T47D (cell line): ENCODE data around the gene CCDC183.

Experiments
- DNase-seq, 2 experiments: peaks; one replicate each; pipeline versions ENCODE4 v3.0.0 to v3.0.0-alpha.2; 2011 to 2012; ENCODE audit warnings: low read depth in 1 of 2, low spot score in 1 of 2
- JUND ChIP-seq: IDR thresholded peaks from 2 replicates; pipeline ENCODE4 v1.6.1; 2012; ENCODE audit warnings: low read depth
- in situ Hi-C: cut with HindIII; loops from 2 replicates; pipeline ENCODE4 v1.10.0; 2016; ENCODE audit warnings: low sequenced_read_pairs, low pct_unique_long_range_greater_than_20kb

The CCDC183 gene

DNA sequence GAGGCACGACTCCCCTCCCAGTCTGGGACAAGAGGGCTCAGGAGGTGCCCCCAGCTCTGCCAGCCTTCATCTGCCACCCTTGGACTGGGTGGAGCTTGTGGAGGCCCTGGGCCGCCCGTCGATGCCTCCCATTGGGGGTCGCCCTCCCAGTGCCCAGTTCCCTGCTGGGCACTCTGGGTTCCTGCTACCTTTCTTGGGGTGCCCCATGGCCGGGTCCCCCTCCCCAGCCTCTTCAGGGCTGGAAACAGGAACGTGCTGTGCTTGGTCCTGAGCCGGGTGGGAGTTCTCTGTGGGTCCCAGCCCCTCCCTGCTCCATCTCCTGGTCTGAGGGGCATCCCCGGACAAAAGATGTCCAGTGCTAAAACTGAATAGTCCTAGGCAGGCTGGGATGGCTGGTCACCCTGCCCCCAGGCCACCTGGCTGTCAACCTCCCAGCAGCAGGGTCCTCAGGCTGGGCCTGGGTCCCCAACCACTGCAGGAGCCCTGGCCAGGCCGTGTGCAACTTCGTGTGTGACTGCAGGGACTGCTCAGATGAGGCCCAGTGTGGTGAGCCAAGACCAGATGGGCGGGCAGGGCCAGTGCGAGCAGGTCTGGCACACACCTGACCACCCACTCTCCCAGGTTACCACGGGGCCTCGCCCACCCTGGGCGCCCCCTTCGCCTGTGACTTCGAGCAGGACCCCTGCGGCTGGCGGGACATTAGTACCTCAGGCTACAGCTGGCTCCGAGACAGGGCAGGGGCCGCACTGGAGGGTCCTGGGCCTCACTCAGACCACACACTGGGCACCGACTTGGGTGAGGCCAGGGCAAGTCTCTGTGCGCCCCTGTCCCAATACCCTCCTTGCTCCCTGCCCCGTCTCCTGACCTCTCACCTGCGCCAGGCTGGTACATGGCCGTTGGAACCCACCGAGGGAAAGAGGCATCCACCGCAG is 56.8 kb downstream of the CCDC183 start:
- in situ Hi-C loops: no loop called here
- DNase-seq: no peak
- no peak for TF ChIP-seq JUND

DNA sequence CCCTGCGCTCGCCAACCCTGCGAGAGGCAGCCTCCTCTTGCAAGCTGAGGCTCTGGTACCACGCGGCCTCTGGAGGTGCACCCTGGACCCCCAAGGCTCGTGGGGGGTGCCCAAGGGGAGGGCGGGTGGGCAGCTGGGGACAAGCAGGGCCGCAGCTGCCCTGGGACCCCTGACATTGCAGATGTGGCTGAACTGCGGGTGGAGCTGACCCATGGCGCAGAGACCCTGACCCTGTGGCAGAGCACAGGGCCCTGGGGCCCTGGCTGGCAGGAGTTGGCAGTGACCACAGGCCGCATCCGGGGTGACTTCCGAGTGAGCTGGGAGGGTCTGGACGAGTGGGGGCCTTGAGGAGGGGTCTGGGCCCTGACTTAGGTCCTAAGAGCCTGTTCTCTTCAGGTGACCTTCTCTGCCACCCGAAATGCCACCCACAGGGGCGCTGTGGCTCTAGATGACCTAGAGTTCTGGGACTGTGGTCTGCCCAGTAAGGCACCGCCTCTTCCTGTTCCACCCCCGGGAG is 57.5 kb downstream of the CCDC183 start:
- no peak for TF ChIP-seq JUND
- DNase-seq: no peak
- in situ Hi-C loops: no loop called here

DNA sequence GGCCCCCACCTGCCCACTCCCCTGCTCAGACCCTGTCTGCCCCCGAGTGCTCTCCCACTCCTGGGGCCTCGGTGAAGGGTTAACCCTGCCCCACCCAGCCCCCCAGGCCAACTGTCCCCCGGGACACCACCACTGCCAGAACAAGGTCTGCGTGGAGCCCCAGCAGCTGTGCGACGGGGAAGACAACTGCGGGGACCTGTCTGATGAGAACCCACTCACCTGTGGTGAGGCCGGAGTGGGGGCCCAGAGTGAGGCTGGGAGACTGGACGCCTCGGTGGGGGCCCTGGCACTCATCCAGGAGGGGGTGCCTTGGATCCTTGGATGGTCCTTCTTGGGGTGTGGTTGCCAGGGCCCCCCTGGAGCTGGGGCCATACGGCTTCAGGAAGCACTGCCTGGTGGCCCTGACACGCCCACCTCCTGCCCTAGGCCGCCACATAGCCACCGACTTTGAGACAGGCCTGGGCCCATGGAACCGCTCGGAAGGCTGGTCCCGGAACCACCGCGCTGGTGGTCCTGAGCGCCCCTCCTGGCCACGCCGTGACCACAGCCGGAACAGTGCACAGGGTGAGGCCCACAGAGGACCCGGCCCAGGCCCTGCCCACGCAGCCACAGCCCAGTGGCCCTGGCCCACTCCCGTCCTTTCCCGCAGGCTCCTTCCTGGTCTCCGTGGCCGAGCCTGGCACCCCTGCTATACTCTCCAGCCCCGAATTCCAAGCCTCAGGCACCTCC is 58.1 kb downstream of the CCDC183 start:
- in situ Hi-C loops: no loop called here
- TF ChIP-seq JUND: no peak
- DNase-seq: no peak

DNA sequence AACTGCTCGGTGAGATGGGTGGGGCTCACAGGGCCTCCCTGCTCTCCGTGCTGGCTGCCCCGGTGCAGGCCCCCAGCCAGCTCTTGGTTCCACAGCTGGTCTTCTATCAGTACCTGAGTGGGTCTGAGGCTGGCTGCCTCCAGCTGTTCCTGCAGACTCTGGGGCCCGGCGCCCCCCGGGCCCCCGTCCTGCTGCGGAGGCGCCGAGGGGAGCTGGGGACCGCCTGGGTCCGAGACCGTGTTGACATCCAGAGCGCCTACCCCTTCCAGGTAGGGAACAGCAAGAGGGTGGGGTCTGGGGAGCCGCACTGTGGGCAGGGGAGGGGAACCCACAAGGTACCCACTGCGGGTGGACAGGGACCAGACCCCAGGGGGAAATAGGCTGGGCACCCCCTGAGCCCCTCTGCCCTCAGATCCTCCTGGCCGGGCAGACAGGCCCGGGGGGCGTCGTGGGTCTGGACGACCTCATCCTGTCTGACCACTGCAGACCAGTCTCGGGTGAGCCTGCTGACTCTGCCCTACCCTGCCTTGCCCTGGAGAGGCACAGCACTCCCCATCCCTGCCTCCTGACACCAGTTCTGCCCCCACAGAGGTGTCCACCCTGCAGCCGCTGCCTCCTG is 58.8 kb downstream of the CCDC183 start:
- TF ChIP-seq JUND: no peak
- DNase-seq: no peak
- in situ Hi-C loops: no loop called here

DNA sequence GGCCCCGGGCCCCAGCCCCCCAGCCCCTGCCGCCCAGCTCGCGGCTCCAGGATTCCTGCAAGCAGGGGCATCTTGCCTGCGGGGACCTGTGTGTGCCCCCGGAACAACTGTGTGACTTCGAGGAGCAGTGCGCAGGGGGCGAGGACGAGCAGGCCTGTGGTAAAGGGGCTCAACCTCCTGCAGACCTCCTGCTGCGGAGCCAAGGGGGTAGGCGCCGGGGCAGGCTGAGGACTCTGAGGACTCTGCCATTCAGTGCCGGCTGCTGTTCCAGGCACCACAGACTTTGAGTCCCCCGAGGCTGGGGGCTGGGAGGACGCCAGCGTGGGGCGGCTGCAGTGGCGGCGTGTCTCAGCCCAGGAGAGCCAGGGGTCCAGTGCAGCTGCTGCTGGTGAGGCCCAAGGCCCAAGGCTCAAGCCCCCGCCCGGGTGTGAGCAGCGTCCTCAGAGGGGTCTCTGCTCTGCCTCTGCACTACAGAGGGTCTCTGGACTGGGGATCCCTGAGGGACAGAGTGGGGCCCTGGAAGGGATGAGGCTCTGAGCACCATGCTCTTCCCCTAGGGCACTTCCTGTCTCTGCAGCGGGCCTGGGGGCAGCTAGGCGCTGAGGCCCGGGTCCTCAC is 59.4 kb downstream of the CCDC183 start:
- in situ Hi-C loops: no loop called here
- DNase-seq: no peak
- no peak for TF ChIP-seq JUND

DNA sequence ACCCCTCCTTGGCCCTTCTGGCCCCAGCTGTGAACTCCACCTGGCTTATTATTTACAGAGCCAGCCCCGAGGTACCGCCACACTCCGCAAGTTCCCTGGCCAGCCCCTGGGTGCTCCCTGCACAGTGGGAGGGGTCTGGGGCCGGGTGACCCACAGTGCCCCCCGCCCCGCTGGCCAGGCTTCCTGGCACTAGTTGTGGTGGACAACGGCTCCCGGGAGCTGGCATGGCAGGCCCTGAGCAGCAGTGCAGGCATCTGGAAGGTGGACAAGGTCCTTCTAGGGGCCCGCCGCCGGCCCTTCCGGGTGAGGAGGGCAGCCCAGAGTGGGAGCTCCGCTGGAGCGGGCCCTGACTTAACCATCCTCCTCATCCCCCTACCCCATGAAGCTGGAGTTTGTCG is 59.9 kb downstream of the CCDC183 start:
- in situ Hi-C loops: no loop called here
- no peak for DNase-seq
- TF ChIP-seq JUND: no peak

DNA sequence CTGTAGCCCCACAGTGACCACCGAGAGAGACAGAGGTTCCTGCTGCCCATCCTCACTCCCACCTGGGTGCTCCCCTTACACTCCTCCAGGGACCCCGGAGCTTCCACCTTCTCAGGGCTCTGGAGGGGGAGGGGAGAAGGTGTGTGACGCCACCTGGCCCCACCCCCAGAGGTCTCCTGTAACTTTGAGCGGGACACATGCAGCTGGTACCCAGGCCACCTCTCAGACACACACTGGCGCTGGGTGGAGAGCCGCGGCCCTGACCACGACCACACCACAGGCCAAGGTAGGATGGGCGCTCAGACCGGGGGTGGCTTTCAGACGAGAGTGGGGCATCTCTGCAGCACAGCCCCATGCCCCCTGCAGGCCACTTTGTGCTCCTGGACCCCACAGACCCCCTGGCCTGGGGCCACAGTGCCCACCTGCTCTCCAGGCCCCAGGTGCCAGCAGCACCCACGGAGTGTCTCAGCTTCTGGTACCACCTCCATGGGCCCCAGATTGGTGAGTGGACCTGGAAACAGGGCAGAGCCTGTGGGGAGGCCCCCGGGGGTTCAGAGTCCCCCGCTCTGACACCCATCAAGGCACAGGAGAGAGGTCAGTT is 60.5 kb downstream of the CCDC183 start:
- no peak for TF ChIP-seq JUND
- no peak for DNase-seq
- in situ Hi-C loops: no loop called here

DNA sequence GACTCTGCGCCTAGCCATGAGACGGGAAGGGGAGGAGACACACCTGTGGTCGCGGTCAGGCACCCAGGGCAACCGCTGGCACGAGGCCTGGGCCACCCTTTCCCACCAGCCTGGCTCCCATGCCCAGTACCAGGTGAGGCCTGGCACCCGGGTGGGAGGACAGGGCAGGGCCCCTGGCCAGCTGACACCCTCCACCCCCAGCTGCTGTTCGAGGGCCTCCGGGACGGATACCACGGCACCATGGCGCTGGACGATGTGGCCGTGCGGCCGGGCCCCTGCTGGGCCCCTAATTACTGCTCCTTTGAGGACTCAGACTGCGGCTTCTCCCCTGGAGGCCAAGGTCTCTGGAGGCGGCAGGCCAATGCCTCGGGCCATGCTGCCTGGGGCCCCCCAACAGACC is 61.0 kb downstream of the CCDC183 start:
- in situ Hi-C loops: no loop called here
- no peak for TF ChIP-seq JUND
- no peak for DNase-seq
